Measurements from ENCODE around the gene PDCL2. TPM values are rescaled to one million over a fixed set of nuclear protein-coding genes. Genes with fewer than 3 reads are reported as not detected.
"Not testable (repeated sequence)": the region's sequence is repeated elsewhere in the genome, so short reads cannot be mapped to it uniquely, and the experiment has no call there.

The PDCL2 gene
- total RNA-seq, 4 donors from 2014 or later = 1.5 TPM; not detected in 3

DNA sequence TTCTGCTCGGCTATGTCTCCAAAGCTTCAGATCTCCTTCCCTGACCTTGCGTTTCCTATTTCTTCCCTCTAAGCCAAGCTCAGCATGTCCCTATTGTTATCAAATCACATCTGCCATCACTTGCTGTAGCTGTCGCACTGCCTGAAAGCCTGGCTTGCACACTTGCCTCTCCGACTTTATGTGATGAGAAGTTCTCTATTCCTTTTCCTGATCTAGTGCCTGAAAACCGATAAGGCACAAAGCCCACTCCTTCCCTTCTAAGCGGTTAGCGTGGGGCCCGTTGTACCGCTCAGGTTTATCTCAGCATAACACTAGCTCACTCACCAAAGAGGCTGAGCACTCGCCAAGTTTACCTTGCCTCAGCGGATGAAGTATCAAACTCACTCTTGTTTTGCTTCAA, 43.2 kb upstream of the PDCL2 start:
- peak overlapping the region in 3 of 4 donors; percentile 73 to 83 (median 75) for H3K27ac ChIP-seq
- intact Hi-C loops (cut with DNase I) = no loop called here
- H3K27me3 ChIP-seq = peaks cover 0 to 46% (median 2%) of the 10 kb centered on the region in 4 donors
- H3K9me3 ChIP-seq = no peaks in the 10 kb centered on the region
- no peak for TF ChIP-seq POLR2A (IDR thresholded peaks at IDR 0.05)
- TF ChIP-seq, protein P1, sequence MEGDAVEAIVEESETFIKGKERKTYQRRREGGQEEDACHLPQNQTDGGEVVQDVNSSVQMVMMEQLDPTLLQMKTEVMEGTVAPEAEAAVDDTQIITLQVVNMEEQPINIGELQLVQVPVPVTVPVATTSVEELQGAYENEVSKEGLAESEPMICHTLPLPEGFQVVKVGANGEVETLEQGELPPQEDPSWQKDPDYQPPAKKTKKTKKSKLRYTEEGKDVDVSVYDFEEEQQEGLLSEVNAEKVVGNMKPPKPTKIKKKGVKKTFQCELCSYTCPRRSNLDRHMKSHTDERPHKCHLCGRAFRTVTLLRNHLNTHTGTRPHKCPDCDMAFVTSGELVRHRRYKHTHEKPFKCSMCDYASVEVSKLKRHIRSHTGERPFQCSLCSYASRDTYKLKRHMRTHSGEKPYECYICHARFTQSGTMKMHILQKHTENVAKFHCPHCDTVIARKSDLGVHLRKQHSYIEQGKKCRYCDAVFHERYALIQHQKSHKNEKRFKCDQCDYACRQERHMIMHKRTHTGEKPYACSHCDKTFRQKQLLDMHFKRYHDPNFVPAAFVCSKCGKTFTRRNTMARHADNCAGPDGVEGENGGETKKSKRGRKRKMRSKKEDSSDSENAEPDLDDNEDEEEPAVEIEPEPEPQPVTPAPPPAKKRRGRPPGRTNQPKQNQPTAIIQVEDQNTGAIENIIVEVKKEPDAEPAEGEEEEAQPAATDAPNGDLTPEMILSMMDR (IDR thresholded peaks at IDR 0.05) = no peak
- H3K4me1 ChIP-seq = peaks cover 0 to 44% (median 5%) of the 10 kb centered on the region in 3 donors
- WGBS, 2 donors = 0 to 5% methylated on average over 11 of the region's 11 CpGs
- H3K4me3 ChIP-seq = peak overlapping the region; percentile 53 to 73 (median 59)
- DNase-seq = no peak
- no peaks in the 10 kb centered on the region for H3K36me3 ChIP-seq

- peak overlapping the region; percentile 53 to 73 (median 59) for H3K4me3 ChIP-seq
Observed at GRCh38 chr4:55634417-55635128, 42.5 kb upstream of the PDCL2 start.

GRCh38 chr4:55633903-55634302, 41.9 kb upstream of the PDCL2 start:
- Histone ChIP-seq H3K27ac (no peak overlapping the region), H3K36me3 (peaks cover 0 to 6% (median 0%) of the 10 kb centered on the region in 3 donors), H3K4me3 (no peak overlapping the region), H3K4me1 (peaks cover 0 to 44% (median 5%) of the 10 kb centered on the region in 3 donors), H3K27me3 (peaks cover 0 to 46% (median 2%) of the 10 kb centered on the region in 4 donors), H3K9me3 (no peaks in the 10 kb centered on the region)
- TF ChIP-seq, protein P1 (IDR thresholded peaks at IDR 0.05) = no peak
- TF ChIP-seq POLR2A (IDR thresholded peaks at IDR 0.05) = no peak
- WGBS, 2 donors = 63 to 83% methylated on average over 6 of the region's 6 CpGs
- no peak for DNase-seq
- intact Hi-C loops (cut with DNase I) = no loop called here

More at GRCh38 chr4:55634417-55635128, 42.5 kb upstream of the PDCL2 start:
- Histone ChIP-seq H3K4me1 (peaks cover 0 to 44% (median 5%) of the 10 kb centered on the region in 3 donors), H3K27me3 (peaks cover 0 to 46% (median 2%) of the 10 kb centered on the region in 4 donors), H3K27ac (peak overlapping the region in 3 of 4 donors; percentile 73 to 83 (median 75)), H3K36me3 (no peaks in the 10 kb centered on the region), H3K9me3 (no peaks in the 10 kb centered on the region)
- intact Hi-C loops (cut with DNase I) = no loop called here
- TF ChIP-seq POLR2A (IDR thresholded peaks at IDR 0.05) = no peak
- TF ChIP-seq, protein P1 (IDR thresholded peaks at IDR 0.05) = no peak
- DNase-seq = no peak
- WGBS, 2 donors = 24 to 33% methylated on average over 3 of the region's 3 CpGs

GRCh38 chr4:55625835-55626234, 33.8 kb upstream of the PDCL2 start:
- no peak overlapping the region for H3K4me3 ChIP-seq
- H3K27ac ChIP-seq = no peak overlapping the region
- H3K36me3 ChIP-seq = peaks cover 0 to 36% (median 0%) of the 10 kb centered on the region in 3 donors
- 51 to 64% methylated on average over 2 of the region's 2 CpGs for WGBS, 2 donors
- intact Hi-C loops (cut with DNase I) = no loop called here
- H3K4me1 ChIP-seq = no peaks in the 10 kb centered on the region
- TF ChIP-seq POLR2A (IDR thresholded peaks at IDR 0.05) = no peak
- TF ChIP-seq, protein P1 (IDR thresholded peaks at IDR 0.05) = no peak
- H3K9me3 ChIP-seq = no peaks in the 10 kb centered on the region
- H3K27me3 ChIP-seq = no peaks in the 10 kb centered on the region
- DNase-seq = no peak

- H3K27me3 ChIP-seq; H3K9me3 ChIP-seq; H3K4me3 ChIP-seq; intact Hi-C loops (cut with DNase I); H3K4me1 ChIP-seq; DNase-seq; H3K27ac ChIP-seq: not testable (repeated sequence)
- H3K36me3 ChIP-seq = peaks cover 0 to 31% (median 0%) of the 10 kb centered on the region in 3 donors
- no CpG with 5 or more reads among the region's 1 CpG for WGBS, 2 donors
Observed at GRCh38 chr4:55624063-55624462, 32.0 kb upstream of the PDCL2 start.

All from esophagus squamous epithelium (tissue), 5 donors.